Medulla oblongata (tissue), 1 donor: ENCODE results near the gene DTHD1.

Source experiments
- DNase-seq: peaks from one replicate; pipeline ENCODE4 v3.0.0-alpha.2; 2015; ENCODE audit errors: extremely low spot score

Gene DTHD1

GRCh38 chr4:36313703-36314102, 32.3 kb downstream of the DTHD1 start:
- no peak for DNase-seq

- DNase-seq = no peak
Observed at GRCh38 chr4:36316607-36317006, 35.2 kb downstream of the DTHD1 start.

GRCh38 chr4:36317721-36318120, 36.3 kb downstream of the DTHD1 start:
- no peak for DNase-seq

- DNase-seq = no peak
Observed at GRCh38 chr4:36320117-36320896, 38.9 kb downstream of the DTHD1 start.

- DNase-seq = no peak
Observed at GRCh38 chr4:36321176-36321575, 39.8 kb downstream of the DTHD1 start.

- peak; percentile 30 for DNase-seq
Observed at GRCh38 chr4:36322921-36323354, 41.5 kb downstream of the DTHD1 start.

GRCh38 chr4:36323816-36324419, 42.5 kb downstream of the DTHD1 start:
- no peak for DNase-seq

GRCh38 chr4:36324808-36325207, 43.4 kb downstream of the DTHD1 start:
- no peak for DNase-seq

GRCh38 chr4:36325499-36325898, 44.1 kb downstream of the DTHD1 start:
- DNase-seq = peak; percentile 44

GRCh38 chr4:36325926-36326325, 44.5 kb downstream of the DTHD1 start:
- no peak for DNase-seq

- no peak for DNase-seq
Observed at GRCh38 chr4:36326476-36327029, 45.1 kb downstream of the DTHD1 start.

- no peak for DNase-seq
Observed at GRCh38 chr4:36327400-36327799, 46.0 kb downstream of the DTHD1 start.

- no peak for DNase-seq
Observed at GRCh38 chr4:36328130-36328529, 46.7 kb downstream of the DTHD1 start.

- no peak for DNase-seq
Observed at GRCh38 chr4:36329228-36329627, 47.8 kb downstream of the DTHD1 start.

- no peak for DNase-seq
Observed at GRCh38 chr4:36330796-36331195, 49.4 kb downstream of the DTHD1 start.

GRCh38 chr4:36332023-36332781, 50.8 kb downstream of the DTHD1 start:
- DNase-seq = peak; percentile 91

- DNase-seq = no peak
Observed at GRCh38 chr4:36332782-36333131, 51.3 kb downstream of the DTHD1 start.

- no peak for DNase-seq
Observed at GRCh38 chr4:36333303-36333877, 52.0 kb downstream of the DTHD1 start.

GRCh38 chr4:36337665-36338185, 56.3 kb downstream of the DTHD1 start:
- no peak for DNase-seq

GRCh38 chr4:36338973-36339372, 57.6 kb downstream of the DTHD1 start:
- no peak for DNase-seq

- no peak for DNase-seq
Observed at GRCh38 chr4:36341936-36342335, 60.5 kb downstream of the DTHD1 start.
